RPMI7951 (cell line): Measurements from ENCODE around the gene NDUFB2. TPM values are rescaled to one million over a fixed set of nuclear protein-coding genes. Genes with fewer than 3 reads are reported as not detected.
"Not testable (repeated sequence)": the region's sequence is repeated elsewhere in the genome, so short reads cannot be mapped to it uniquely, and the experiment has no call there.

Source experiments
- DNase-seq: peaks from one replicate; pipeline ENCODE4 v3.0.0-alpha.2; 2012; ENCODE audit warnings: low read depth
- total RNA-seq: library from RNA; depleted of rRNA; stranded (reverse); fragments of >200 nt; shearing (Covaris generic); gene quantifications from 2 replicates; pipeline ENCODE4 v1.2.3, GENCODE V29; 2014

NDUFB2 gene
- total RNA-seq, 1 experiment from 2014 or later: 333 TPM

DNA sequence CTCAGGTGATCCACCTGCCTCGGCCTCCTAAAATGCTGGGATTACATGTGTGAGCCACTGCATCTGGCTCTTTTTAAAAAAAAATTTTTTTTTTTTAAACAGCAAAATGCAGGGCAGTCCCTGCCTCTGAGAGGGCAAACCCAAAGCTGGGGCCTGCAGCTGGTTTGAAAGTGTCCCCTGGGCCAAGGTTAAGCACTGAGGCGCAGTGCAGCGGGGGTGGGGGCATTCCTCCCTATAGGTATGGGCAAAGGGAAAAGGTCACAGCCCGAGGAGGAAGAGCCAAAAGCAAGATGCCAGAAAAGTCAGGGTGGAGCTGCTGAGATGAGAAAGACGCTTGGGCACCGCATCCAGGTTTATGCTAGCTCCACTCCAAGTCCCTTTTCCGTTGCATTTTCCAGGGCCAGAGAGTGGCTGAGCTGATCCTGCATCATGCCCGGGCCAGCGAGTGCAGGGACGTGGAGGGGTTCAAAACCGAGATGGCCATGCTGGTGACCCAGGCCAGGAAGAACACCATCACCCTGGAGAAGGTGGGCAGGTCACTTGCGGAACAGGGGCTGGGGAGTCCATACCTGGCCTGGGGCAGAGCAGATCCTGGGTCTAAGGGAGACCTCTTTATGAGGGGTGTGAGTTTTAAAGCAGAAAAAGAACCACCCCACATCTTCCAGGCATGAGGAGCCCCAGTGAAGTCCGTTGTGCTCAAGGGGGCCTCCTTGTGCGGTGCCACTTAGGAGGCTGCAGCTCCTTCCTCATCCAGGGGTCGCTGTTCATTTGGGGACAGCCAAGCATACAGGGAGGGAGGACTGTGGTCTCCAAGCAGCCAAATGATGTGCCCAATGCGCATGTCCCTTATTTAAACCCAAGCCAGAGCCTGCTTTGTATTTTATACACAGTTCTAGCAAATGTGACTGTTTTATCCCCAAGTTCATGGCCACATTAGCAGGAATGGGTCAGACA lies 7.0 kb upstream of the NDUFB2 start:
- no peak for DNase-seq

DNA sequence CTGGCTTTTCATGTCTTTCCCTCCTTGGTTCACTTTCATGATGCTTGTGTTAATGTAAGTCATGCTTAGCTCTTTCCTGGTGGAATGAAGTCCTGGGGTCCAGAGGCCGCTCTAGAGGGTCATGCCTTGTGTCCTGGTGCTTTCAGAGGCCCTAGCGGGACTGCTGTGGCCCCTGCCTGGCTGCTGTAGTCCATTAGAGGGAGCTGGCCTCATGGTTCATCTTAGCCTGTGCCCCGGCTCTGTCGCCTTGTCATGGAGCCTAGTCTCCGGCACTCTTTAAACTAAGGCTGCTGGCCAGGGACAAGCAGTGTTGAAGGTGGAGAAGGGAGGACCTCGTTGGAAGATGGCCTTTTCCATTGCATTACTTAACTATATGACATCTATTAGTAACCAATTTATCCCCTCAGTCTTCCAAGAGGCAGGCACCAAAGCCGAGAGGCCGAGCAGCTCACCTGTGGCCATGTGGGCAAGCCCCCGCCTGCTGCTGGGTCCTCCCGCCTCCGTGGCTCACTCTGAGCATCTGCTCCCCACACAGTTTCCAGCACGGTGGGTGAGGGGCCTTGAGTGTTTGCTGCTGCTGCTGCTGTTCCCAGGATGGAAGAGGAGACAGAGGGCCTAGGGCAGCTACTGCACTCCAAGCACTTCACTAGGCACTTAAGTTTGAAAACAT lies 5.0 kb upstream of the NDUFB2 start:
- DNase-seq: no peak

DNA sequence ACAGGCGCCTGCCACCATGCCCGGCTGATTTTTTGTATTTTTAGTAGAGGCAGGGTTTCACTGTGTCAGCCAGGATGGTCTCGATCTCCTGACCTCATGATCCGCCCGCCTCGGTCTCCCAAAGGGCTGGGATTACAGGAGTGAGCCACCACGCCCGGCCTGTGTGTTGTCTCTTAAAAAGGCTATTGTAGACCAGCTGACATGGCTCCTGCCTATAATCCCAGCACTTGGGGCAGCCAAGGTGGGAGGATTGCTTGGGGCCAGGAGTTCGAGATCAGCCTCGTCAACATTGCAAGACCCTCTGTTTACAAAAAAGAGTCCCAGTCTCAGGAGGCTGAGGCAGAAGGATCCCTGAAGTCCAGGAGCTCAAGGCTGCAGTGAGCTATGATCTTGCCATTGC lies 2.7 kb upstream of the NDUFB2 start:
- DNase-seq: not testable (repeated sequence)

DNA sequence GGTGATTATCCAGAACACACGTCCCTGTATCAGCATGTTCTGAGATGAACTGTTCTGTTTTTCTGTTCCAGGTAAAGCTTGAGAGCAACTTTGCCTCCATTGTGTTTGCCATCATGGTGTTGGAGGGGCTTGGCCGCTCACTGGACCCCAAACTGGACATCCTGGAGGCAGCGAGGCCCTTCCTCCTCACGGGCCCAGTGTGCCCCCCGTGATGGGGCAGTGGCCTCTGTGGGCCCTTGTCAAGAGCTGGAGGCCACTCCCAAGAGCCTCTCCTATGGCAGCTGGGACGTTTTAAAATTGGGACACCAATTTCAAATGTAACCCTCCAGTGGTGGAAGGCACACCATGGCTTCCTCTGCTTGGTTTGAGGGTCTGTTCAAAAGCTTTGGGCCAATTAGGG lies 1.9 kb upstream of the NDUFB2 start:
- no peak for DNase-seq

DNA sequence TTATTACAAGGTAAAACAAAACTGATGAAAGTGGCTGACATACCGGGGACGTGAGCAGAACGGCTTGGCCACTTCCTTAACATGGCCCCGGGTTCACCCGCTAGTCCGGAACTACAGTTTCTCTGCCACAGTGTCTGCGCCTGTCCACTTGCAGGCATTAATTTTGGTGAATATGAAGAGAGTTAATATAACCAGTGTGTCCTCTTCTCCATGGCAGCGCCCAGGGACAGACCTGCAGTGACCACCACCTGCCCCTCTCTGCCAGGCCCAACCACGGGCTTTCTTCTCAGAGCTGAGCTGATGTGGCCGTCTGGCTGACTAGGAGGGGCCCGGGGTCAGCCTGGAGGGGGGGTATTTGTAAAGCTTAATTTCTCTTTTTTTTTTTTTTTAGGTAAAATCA lies 1.1 kb upstream of the NDUFB2 start:
- DNase-seq: no peak

DNA sequence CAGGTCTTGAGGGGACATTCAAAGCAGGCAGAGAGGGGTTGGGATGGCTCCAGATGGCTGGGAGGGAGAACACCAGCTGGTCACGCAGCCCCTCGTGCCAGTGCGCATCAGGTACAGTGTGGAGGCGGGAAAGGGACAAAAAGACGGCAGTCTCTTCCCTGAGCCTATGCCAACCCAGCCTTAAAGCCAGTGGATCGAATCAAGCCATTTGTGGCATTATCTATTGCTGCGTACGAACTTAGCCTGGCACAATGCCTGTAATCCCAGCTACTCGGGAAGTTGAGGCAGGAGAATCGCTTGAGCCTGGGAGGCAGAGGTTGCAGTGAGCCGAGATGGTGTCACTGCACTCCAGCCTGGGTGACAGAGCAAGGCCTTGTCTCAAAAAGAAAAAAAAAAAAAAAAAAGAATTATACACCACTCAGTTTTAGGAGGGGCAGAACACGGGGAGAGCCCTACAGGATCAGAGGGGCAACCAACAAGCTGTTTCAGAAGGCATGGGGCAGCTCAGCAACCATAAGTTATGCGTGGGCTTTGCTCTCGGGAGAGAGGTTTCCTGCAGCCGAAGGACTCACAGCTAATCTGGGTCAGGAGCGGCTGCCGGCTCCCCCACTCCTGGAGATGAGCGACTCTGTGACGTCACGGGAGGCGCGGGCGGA lies 356 bp upstream of the NDUFB2 start:
- peak; percentile 90 for DNase-seq

DNA sequence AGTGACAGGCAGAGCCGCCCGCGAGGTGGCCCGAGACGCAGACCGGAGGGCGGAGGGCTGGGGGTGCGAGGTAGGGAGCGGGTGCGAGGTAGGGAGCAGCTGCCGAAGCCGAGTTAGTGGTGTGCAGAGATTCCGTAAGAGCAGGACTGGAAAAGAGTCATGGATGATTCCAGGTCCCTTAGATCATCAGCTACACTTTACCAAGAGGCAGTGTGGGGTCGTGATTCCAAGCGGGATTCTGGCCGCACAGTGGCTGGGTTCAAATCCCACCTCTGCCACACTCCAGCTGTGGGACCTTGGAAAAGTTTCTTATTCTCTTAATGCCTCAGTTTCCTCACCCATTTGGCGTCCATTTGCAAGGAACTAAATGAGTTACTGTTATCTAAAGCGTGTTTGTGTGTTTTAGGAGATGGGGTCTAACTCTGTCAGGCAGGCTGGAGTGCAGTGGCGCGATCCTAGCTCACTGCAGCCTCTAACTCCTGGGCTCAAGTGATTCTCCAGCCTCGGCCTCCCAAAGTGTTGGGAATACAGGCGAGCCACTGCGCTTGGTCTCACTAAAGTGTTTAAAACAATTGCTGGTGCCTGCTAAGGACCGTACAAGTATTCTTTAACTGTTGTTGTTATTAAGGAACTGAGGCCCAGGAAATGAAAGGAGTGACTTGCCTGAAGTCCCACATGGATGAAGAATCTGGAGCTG lies 1.1 kb downstream of the NDUFB2 start:
- no peak for DNase-seq

DNA sequence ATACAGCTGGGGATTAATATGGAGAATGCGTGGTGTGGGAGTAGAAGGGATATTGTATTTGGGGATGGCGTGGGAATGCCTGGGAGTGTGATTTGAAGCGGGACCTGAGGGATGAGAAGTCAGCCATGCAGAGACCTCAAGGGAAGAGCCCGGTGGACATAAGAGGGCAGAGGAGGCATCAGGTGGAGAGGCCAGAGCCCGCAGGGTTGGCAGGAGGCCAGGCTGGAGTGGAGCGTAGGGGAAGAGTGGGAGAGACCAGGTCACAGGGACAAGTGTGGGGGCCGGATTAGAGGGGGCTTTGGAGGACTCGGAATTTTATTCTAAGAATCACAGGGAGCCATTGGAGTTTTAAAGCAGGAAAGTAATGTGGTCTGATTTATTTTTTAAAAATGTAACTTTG lies 2.0 kb downstream of the NDUFB2 start:
- no peak for DNase-seq

DNA sequence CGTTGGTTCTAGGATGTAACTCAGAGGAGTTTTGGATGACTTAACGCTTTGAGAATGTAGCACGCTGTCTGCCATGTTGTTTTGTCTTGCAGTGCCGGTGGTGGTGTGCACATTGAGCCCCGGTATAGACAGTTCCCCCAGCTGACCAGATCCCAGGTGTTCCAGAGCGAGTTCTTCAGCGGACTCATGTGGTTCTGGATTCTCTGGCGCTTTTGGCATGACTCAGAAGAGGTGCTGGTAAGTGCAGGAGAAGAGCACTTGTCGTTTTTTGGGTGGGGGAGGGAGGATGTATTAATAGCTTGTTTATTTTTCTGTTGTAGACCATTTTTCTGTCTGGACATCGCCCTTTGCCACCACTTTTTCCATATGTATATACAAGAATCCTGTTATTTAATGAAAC lies 6.3 kb downstream of the NDUFB2 start:
- DNase-seq: no peak

DNA sequence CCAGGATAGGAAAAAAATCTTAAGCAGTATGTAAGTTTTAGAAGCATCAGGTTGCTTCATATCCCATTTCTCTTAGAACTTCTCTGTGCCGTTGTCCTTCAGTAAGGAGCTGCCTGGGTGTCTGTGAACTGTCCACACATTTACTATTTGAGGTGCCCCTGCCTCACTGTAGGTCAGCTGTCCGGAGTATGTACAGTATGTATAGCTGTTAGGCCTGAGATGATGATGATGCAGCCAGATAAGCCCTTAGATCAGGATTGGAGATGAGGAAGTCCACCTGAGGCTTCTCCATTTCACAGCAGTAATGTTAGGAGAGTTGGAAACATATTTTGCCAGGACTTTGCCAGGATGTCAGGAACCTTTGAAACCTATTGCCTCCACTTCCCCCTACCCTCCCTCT lies 7.7 kb downstream of the NDUFB2 start:
- DNase-seq: no peak

DNA sequence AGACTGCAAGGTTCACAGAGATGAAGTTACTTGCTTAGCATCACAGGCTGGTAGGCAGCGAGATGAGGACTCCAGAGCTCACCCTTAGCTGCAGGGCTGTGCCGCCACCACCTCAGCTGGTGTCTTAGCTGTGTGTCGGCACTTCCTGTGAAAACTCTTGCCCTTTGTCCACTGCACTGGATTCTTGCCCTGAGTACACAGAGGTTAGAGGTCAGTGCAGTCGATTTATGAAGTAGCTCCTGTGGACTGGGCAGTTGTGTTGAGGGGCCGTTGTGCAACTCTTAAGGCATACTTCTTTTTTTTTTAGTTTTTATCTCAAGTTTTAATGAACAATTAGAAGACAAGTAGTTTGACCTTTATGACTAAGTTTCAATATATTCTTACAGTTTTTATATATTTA lies 10.6 kb downstream of the NDUFB2 start:
- DNase-seq: no peak

DNA sequence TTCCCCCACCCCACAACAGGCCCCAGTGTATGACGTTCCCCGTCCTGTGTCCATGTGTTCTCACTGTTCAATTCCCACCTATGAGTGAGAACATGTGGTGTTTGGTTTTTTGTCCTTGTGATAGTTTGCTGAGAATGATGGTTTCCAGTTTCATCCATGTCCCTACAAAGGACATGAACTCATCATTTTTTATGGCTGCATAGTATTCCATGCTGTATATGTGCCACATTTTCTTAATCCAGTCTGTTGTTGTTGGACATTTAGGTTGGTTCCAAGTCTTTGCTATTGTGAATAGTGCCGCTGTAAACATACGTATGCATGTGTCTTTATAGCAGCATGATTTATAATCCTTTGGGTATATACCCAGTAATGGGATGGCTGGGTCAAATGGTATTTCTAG lies 12.3 kb downstream of the NDUFB2 start:
- not testable (repeated sequence) for DNase-seq

DNA sequence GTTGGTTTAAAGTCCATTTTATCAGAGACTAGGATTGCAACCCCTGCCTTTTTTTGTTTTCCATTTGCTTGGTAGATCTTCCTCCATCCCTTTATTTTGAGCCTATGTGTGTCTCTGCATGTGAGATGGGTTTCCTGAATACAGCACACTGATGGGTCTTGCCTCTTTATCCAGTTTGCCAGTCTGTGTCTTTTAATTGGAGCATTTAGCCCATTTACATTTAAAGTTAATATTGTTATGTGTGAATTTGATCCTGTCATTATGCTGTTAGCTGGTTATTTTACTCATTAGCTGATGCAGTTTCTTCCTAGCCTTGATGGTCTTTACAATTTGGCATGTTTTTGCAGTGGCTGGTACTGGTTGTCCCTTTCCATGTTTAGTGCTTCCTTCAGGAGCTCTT lies 15.9 kb downstream of the NDUFB2 start:
- DNase-seq: not testable (repeated sequence)

DNA sequence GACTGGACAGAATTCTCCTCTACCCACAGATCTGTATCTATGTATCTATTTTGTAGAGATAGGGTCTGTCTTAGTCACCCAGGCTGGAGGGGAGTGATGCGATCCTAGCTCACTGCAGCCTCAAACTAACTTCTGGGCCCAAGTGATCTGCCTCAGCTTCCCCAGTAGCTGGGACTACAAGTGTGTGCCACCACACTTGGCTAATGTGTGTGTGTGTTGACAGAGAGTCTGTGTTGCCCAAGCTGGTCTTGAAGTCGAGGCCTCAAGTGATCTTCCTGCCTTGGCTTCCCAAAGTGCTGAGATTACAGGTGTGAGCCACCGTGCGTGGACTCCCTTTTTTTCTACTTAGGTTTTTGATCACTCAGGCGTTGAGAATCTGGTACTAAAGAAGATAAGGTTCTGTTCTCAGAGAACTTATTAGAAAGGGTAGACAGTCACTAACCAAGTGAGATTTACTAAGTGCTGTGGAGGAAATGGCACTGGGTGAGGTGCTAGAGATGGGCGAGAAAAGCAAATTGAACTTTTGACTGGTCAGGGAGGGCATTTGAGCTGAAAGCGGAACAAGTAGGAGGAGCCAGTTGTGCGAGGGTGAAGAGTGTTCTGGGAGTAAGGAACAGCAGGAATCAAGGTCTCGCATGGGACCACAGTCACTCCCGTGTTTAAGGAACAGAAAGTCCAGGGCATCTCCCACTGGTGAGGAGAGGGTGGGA lies 18.0 kb downstream of the NDUFB2 start:
- no peak for DNase-seq

DNA sequence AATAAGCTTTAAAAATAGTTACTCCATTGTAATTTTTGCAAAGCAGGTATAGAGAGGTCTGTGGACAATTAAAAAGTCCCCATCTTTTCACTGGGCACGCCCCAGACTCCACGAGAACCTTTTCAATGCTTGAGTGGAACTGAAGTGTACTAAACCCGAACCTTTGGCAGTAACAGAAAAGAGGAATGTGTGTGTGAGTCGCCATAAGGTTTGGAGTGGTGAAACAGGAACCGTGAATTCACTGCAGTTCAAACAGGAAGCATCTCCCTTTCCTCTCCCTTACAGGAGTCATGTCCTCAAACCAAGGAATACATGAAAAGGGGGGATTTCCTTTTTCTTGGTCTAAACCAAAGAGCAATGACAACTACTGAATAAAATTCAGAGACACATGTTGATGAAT lies 23.2 kb downstream of the NDUFB2 start:
- DNase-seq: no peak

DNA sequence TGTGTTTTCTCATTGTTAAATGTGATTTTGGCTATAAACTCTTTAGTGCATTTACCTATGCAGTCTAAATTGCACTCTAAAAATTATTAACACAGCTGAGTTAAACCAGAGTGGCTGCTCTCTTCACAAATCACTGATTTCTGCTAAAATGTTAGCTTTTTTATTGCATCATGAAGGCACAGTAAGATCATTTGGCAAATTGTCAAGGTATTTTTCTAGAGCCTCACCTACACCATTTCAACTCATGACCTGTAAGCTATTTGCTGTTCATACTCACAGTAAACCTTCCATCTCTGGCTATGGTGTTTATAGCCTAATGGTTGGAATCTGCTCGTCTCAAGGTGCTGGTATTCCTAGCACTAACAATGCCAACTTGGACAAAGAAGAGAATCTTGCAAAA lies 25.7 kb downstream of the NDUFB2 start:
- DNase-seq: no peak

DNA sequence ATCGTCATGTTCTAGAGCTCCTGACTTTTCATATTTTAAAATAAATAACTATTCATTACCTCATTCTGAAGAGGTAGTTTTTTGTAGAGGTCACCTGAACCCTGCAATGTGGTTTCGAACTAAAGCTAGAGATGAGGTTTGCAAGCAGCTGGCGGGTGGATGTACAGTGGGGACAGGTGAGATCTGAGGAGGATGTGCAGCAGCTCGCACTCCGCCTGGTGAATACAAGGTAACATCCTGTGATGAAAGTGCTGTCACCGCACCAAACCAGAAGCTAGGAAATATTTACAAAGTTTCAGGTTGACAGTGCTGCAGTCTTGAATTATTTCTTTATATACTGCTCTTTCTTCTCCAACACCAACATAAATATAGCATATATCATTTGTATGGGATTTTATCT lies 26.5 kb downstream of the NDUFB2 start:
- no peak for DNase-seq

DNA sequence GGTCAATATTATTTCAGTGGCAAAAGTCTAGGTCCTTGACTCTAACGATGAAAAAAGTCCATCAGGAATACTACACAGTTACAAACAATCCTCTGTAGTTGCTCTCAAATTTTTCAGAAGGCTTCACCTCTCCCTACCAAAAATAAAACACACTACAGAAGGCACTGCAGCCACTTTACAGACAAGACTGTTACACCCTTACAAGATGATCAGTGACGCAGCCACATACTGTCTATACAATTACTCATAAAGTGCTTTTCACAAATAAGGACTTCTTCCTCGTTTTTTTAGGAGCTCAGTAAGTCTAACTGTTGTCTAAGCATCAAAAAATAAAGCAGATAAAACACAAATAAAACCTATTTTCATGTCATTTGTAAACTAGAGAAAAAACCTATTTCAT lies 27.1 kb downstream of the NDUFB2 start:
- no peak for DNase-seq

DNA sequence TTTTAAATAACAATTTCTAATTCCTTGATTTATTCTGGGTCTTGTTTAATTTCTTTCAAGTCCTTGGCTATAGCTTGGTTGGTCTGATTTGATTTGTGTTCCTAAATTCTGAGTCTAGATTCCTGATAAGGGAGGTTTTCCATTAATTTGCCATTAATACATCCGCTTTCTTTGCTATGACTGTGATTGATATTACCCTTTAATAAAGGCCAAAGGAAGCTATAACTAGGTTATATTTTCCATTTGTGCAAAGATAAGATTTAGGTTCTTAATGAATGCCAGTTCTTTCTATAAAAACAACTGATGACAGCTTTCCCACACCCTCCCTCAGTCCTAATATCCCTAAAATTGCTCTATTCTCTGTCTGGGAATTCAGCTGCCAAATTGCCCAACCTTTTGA lies 28.2 kb downstream of the NDUFB2 start:
- no peak for DNase-seq

DNA sequence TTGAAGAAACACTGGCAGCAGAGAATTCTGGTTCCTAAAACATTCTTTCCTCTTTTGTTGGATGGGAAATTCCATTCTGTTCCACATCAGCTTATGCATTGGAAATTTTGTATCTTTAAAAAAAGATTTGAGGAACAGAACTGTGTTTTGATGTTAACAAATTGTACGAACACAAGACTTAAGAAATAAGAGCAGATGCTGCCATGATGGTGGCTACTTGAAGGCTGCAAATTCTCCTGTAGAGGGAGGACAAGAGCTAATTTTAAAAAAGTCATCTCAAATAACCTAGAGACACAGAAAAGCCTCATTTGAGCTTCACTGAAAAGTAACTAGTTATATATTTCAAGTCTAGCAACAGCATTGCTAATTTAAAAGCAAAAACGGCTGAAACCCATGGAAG lies 29.8 kb downstream of the NDUFB2 start:
- peak; percentile 15 for DNase-seq

DNA sequence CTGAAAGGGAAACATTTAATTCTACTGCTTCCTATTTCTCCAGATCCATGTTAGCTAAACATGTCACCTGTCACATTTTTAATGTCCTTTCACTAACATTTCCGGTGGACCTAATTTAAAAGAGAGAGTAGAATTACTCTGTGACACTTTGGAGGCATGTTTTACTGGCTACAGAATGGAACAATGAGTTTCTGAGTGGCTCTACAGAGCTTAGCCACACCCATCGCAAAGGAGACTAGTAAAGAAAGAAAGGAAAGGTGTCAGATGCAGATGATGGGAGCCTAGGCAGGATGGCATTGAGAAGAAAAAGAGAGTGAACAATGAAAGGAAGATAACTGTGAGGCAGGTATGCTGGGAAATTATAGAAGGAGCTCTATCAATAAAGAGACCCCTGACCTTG lies 35.9 kb downstream of the NDUFB2 start:
- no peak for DNase-seq
